Loucy (cell line): ENCODE data around the gene MAD1L1.

Source experiments
- CTCF ChIP-seq: fragments of 200-600 bp; sonication (generic); conservative IDR thresholded peaks from 2 replicates; pipeline ENCODE4 v1.5.1; 2014; ENCODE audit warnings: mild to moderate bottlenecking, antibody characterized with exemption, low read length
- EZH2phosphoT487 ChIP-seq: fragments of 200-600 bp; IDR thresholded peaks from 2 replicates; pipeline ENCODE4 v1.6.1; 2018; ENCODE audit warnings: antibody characterized with exemption, mild to moderate bottlenecking, moderate library complexity, borderline replicate concordance

DNA sequence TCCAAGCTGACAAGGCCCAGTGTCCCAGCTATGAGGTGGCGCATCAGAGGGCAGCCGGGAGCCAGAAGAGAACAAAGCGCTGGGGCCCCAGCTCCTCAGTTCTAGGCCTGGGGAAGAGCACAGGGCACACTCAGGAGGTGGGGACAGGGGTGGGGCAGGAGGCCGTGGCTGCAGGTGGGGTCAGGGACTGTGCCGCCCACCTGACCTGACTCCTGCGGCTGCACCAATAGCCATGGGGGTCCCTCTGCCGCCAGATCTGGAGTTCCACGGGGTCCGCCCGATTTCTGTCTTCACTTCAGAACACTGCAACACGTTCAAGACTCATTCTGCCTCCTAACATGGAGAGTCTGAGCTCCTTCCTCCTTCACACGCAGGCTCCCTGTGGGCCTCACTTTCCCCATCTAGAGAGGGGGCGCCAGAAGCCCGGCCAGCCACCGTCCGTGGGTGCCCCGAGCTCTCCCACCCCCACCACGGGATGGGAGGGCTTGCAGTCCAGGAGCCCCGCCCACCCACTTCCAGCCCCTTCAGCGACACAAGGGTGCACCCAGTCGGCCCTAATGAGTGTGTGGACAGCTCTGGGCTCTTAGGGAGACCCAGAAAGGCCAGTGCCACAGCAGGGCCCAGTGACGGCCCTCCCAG is 278.3 kb downstream of the MAD1L1 start:
- no peak for TF ChIP-seq CTCF
- no peak for TF ChIP-seq EZH2phosphoT487
